GM06990 (cell line): ENCODE data around the gene SOBP.

ENCODE experiments used
- DNase-seq: peaks from one replicate; pipeline ENCODE4 v3.0.0-alpha.2; 2011; ENCODE audit not compliant: insufficient read length; ENCODE audit errors: extremely low read depth
- H3K27me3 ChIP-seq: replicated peaks from 2 replicates; pipeline ENCODE4 v1.6.0; 2011; ENCODE audit warnings: low read length; ENCODE audit not compliant: control insufficient read depth, insufficient read depth
- H3K36me3 ChIP-seq: 2 replicates; pipeline ENCODE4 v1.5.1; 2011; ENCODE audit warnings: low read length; ENCODE audit not compliant: control insufficient read depth, insufficient read depth
- H3K4me3 ChIP-seq: replicated peaks from 2 replicates; pipeline ENCODE4 v1.5.1; 2011; ENCODE audit warnings: low read depth, mild to moderate bottlenecking, control low read depth, low read length
- CTCF ChIP-seq: IDR thresholded peaks from 2 replicates; pipeline ENCODE4 v1.5.1; 2011; ENCODE audit warnings: low read length, control low read depth, mild to moderate bottlenecking, inconsistent platforms; ENCODE audit not compliant: insufficient read depth, poor library complexity, severe bottlenecking

Gene SOBP

DNA sequence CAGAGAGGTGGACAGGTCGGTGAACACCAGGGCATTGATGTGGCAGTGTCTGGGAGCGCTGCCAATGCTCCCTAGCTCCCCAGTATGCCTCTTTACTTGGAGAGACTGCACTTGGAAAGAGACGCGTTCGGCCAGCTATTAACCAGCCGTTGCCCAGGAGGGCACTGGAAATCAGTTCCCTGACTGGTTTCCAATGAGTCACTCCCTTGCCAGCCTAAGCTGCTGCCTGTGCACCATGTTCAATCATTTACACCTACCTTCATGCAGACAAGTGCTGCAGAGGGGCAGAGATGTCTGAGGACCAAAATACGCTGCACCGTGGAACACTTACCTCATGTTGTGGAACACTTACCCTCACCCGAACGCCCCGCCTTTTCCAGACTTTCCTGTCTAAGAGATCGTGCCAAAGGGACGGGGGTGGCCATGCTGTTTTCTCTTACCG lies 151.6 kb downstream of the SOBP start:
- TF ChIP-seq CTCF = no peak
- Histone ChIP-seq H3K27me3 (no peaks in the 10 kb centered on the region), H3K36me3 (no peaks in the 10 kb centered on the region), H3K4me3 (no peak overlapping the region)
- no peak for DNase-seq

DNA sequence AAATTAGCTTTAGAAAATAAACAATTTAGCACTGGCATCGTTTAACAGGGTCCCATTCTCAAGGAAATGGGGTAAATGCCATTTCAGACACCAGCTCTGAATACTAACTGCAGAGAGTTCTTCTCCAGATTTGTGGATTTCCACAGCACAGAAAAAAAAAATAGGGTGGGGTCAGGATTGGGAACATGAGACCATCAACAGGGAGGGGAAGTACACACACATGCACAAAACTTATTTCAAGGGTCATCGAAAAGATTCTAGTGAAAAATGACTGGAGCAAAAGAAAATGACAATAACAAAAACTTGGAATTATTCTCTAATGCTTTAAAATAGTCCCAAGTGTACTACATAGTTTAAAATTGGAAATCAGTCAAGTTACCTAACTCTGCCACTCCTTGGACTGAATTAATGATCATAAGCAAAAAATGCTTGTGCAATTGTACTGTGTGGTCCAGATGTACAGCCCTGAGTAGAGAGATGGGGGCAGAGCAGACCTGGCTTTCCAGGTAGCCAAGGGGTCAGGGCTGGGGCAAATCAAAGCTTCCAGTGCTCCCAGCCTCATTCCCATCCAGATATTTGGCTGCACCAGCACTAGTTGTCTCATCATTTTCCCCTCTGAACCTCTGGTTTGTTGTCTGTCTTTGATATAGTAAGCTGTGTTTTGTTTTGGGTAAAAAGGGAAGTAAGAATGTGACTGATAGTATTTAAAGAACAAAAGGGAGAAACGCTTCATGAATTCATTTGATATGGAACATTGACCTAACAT lies 152.4 kb downstream of the SOBP start:
- no peaks in the 10 kb centered on the region for H3K27me3 ChIP-seq
- H3K36me3 ChIP-seq = no peaks in the 10 kb centered on the region
- DNase-seq = no peak
- no peak overlapping the region for H3K4me3 ChIP-seq
- TF ChIP-seq CTCF = no peak

- DNase-seq = no peak
- Histone ChIP-seq H3K4me3 (no peak overlapping the region), H3K27me3 (no peaks in the 10 kb centered on the region; the same call in 1 of the 2 replicates), H3K36me3 (no peaks in the 10 kb centered on the region)
- no peak for TF ChIP-seq CTCF
These were observed 153.0 kb downstream of the SOBP start for GRCh38 chr6:107642861-107643328.

- no peaks in the 10 kb centered on the region for H3K36me3 ChIP-seq
- no peaks in the 10 kb centered on the region; the same call in 1 of the 2 replicates for H3K27me3 ChIP-seq
- H3K4me3 ChIP-seq = no peak overlapping the region
- TF ChIP-seq CTCF = no peak
- DNase-seq = no peak
These were observed 154.6 kb downstream of the SOBP start for GRCh38 chr6:107644513-107644912.

GRCh38 chr6:107645740-107646139 lies 155.8 kb downstream of the SOBP start:
- Histone ChIP-seq H3K27me3 (no peaks in the 10 kb centered on the region; the same call in 1 of the 2 replicates), H3K4me3 (no peak overlapping the region), H3K36me3 (no peaks in the 10 kb centered on the region)
- DNase-seq = no peak
- TF ChIP-seq CTCF = no peak
